T-helper 17 cell (primary cell): ENCODE measurements around the gene PTPRQ. TPM values are rescaled to one million over a fixed set of nuclear protein-coding genes. Genes with fewer than 3 reads are reported as not detected.

Source experiments
- ATAC-seq: fragments of 150-1000 bp; cut with Tn5 transposase; 2 replicates; pipeline ENCODE4 v1.10.0; 2021; ENCODE audit warnings: mild to moderate bottlenecking, moderate library complexity
- DNase-seq, 3 donors: peaks; one replicate each; pipeline versions ENCODE4 v3.0.0 to v3.0.0-alpha.2; 2020 to 2021
- H3K9me3 ChIP-seq: one replicate; pipeline ENCODE4 v1.7.0; 2013; ENCODE audit warnings: low read length, mild to moderate bottlenecking; ENCODE audit not compliant: control insufficient read depth, poor library complexity, severe bottlenecking
- H3K27ac Mint-ChIP-seq: one replicate; pipeline ENCODE4 v1.8.0; 2022; ENCODE audit warnings: mild to moderate bottlenecking, moderate library complexity, mixed read lengths
- H3K27me3 Mint-ChIP-seq: one replicate; pipeline ENCODE4 v1.8.0; 2022; ENCODE audit warnings: mixed read lengths
- H3K36me3 Mint-ChIP-seq: one replicate; pipeline ENCODE4 v1.8.0; 2022; ENCODE audit warnings: low read depth, mixed read lengths
- H3K4me1 Mint-ChIP-seq: one replicate; pipeline ENCODE4 v1.8.0; 2022; ENCODE audit warnings: mild to moderate bottlenecking, mixed read lengths
- H3K4me3 Mint-ChIP-seq: one replicate; pipeline ENCODE4 v1.8.0; 2022; ENCODE audit warnings: mild to moderate bottlenecking, moderate library complexity, mixed read lengths
- total RNA-seq, 4 donors: library from RNA in 2 of 4; stranded (reverse) in 2 of 4; gene quantifications; one replicate each; pipeline ENCODE4 v1.2.3 and lab custom pipeline; 2022 to 2026

PTPRQ gene
- total RNA-seq, 2 donors from 2014 or later = not detected

DNA sequence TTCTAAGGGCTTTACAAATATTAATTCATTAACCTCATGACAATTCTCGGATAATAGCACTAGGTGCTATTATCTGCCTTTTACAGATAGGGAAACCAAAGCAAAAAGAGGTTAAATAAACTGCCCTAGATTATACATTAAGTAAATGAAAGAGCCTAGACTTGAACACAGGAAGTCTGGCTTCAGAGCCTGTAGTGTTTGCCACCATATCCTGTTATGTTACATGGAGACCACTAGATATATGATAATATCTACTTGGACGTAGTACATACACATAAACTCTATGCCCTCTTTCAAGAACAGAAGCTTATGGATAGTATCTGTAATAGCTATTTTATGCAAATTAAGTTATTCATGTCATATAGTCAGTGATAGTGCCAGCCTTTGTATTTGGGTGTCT lies 246.5 kb downstream of the PTPRQ start:
- Mint-ChIP-seq H3K27me3 (no peaks in the 10 kb centered on the region), H3K4me1 (no peaks in the 10 kb centered on the region), H3K36me3 (no peaks in the 10 kb centered on the region), H3K4me3 (no peak overlapping the region), H3K27ac (no peak overlapping the region)
- no peak for ATAC-seq
- no peaks in the 10 kb centered on the region for H3K9me3 ChIP-seq
- no peak for DNase-seq

DNA sequence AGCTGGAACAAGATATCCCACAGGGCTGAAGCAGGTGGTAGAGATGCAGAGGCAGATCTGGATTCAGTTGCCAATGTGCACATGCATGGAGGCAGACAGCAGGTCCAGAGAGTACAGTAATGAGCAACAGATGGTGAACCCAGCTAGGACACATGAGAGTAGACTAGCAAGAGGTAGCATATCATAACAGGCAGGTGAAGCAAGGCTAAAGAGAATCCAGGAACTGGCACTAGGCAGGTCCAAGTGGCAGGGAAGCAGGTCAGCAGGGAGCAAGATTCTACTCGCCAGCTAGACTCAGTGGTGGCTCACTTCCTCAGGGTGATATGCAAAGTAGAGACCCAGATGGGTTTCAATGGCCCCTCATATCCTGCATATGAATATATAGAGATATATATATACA lies 248.1 kb downstream of the PTPRQ start:
- DNase-seq (no peak), ATAC-seq (no peak)
- Mint-ChIP-seq H3K4me1 (no peaks in the 10 kb centered on the region), H3K27ac (no peak overlapping the region), H3K4me3 (no peak overlapping the region), H3K36me3 (no peaks in the 10 kb centered on the region), H3K27me3 (no peaks in the 10 kb centered on the region)
- H3K9me3 ChIP-seq = no peaks in the 10 kb centered on the region

DNA sequence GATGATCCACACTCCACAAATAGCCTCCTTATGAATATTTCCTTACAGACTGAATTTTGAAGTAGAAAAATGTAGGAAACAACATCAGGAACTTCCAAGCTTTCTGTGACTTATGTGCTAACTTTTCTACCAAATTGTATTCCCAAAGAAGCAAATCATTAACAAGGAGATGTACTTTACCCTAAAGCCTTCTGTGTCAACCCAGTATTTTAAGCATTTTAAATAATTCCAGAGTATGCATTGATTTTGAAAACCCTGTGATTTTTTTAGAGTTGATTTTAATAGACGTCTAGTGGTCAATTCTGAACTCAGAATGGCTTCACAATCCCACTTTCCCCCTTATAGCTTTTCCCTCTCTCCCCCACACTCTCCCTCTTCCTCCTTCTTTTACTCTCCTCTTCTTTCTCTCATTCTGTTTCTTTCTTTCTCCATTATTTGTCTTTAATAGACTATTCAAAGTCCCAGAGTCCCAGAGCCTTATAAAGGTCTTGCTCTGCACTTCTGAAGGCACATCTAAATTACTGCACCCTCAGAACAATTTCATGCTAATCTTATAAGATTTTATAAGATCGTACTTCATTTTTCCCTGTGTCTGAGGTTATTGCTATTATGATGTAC lies 253.3 kb downstream of the PTPRQ start:
- H3K4me1 Mint-ChIP-seq = no peaks in the 10 kb centered on the region
- H3K9me3 ChIP-seq = no peaks in the 10 kb centered on the region
- H3K4me3 Mint-ChIP-seq = no peak overlapping the region
- DNase-seq (no peak), ATAC-seq (no peak)
- H3K27ac Mint-ChIP-seq = no peak overlapping the region
- no peaks in the 10 kb centered on the region for H3K36me3 Mint-ChIP-seq
- H3K27me3 Mint-ChIP-seq = no peaks in the 10 kb centered on the region

- no peaks in the 10 kb centered on the region for H3K27me3 Mint-ChIP-seq
- no peak overlapping the region for H3K27ac Mint-ChIP-seq
- H3K9me3 ChIP-seq = no peaks in the 10 kb centered on the region
- H3K36me3 Mint-ChIP-seq = no peaks in the 10 kb centered on the region
- no peak overlapping the region for H3K4me3 Mint-ChIP-seq
- no peak for DNase-seq
- H3K4me1 Mint-ChIP-seq = no peaks in the 10 kb centered on the region
- ATAC-seq = no peak
Observed at GRCh38 chr12:80698256-80698655, 254.2 kb downstream of the PTPRQ start.

- Mint-ChIP-seq H3K27me3 (no peaks in the 10 kb centered on the region), H3K4me1 (no peaks in the 10 kb centered on the region), H3K27ac (no peak overlapping the region), H3K36me3 (no peaks in the 10 kb centered on the region), H3K4me3 (no peak overlapping the region)
- H3K9me3 ChIP-seq = no peaks in the 10 kb centered on the region
- DNase-seq (no peak), ATAC-seq (no peak)
Observed at GRCh38 chr12:80698847-80699542, 255.0 kb downstream of the PTPRQ start.

- no peaks in the 10 kb centered on the region for H3K9me3 ChIP-seq
- H3K36me3 Mint-ChIP-seq = no peaks in the 10 kb centered on the region
- no peaks in the 10 kb centered on the region for H3K4me1 Mint-ChIP-seq
- H3K27ac Mint-ChIP-seq = no peak overlapping the region
- no peaks in the 10 kb centered on the region for H3K27me3 Mint-ChIP-seq
- ATAC-seq (no peak), DNase-seq (no peak)
- no peak overlapping the region for H3K4me3 Mint-ChIP-seq
Observed at GRCh38 chr12:80700327-80700726, 256.3 kb downstream of the PTPRQ start.

DNA sequence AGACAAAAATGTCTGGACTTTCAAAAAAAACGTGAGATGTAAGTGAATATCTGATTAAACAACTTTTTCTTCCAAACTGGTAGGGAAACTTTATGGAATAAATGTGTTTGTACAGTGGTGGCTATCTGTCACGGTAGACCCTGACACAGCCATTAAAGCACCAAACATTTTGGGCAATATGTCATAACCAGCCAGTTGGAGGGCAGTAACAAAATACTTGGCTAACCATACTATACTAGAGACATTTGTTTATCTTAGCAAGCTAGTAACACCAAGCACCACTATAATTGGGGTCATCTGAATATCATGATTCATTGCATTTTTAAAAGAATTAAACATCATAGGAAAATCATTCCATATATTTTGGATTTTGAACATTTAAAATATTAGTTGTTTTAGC lies 257.4 kb downstream of the PTPRQ start:
- no peak overlapping the region for H3K27ac Mint-ChIP-seq
- H3K4me3 Mint-ChIP-seq = no peak overlapping the region
- no peaks in the 10 kb centered on the region for H3K4me1 Mint-ChIP-seq
- no peaks in the 10 kb centered on the region for H3K9me3 ChIP-seq
- no peaks in the 10 kb centered on the region for H3K36me3 Mint-ChIP-seq
- DNase-seq (no peak), ATAC-seq (no peak)
- no peaks in the 10 kb centered on the region for H3K27me3 Mint-ChIP-seq

DNA sequence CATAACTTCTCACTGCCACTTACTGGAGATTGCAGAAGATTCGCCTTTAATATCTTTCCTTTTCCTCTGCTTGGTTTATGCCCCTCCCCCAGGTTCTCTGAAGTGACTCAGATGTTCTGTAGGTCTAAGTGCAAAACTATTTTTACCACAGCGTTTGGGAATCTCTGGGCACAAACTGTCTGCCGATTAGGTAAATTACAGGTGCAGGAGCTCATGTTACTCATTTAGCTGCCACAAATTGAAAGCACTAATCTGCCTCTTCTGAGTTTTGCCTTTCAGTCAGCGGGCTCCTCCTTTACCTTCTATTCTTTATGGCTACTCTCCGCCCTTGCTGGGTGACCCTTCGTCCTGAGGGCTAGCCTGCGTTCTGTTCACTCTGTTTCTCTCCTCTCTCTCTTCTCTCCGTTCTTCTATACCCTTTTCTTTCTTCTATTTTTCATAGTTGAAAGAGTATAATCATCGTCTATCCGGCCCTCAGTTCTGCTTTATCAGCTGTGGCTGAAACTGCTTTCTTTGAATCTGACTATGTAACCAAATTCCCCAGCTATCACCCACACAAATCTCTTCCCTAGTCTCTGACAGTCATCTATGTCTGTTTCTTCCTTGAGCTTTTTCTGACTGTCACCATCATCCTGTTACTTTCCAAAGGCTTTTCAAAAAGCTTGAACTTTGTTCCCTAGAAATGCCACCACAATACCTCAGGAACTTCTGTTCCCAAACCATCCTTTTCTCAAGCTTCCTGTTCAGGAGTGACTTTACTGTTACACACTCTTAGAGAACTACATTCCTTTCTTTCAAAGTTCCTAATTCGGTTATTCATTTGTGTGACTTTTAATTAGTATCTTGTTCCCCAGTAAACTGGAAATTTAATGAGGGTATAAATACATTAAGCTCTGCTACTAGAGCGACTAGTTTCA lies 259.1 kb downstream of the PTPRQ start:
- Mint-ChIP-seq H3K4me1 (no peaks in the 10 kb centered on the region), H3K27me3 (peaks cover 11% of the 10 kb centered on the region), H3K36me3 (peaks cover 2% of the 10 kb centered on the region), H3K27ac (no peak overlapping the region), H3K4me3 (no peak overlapping the region)
- DNase-seq (no peak), ATAC-seq (no peak)
- H3K9me3 ChIP-seq = no peaks in the 10 kb centered on the region

- Mint-ChIP-seq H3K27ac (no peak overlapping the region), H3K4me1 (no peaks in the 10 kb centered on the region), H3K4me3 (no peak overlapping the region), H3K27me3 (peaks cover 19% of the 10 kb centered on the region), H3K36me3 (peaks cover 2% of the 10 kb centered on the region)
- no peaks in the 10 kb centered on the region for H3K9me3 ChIP-seq
- ATAC-seq (no peak), DNase-seq (no peak)
Observed at GRCh38 chr12:80704420-80704819, 260.4 kb downstream of the PTPRQ start.

GRCh38 chr12:80707126-80707829 lies 263.2 kb downstream of the PTPRQ start, which contains the start of gene MYF6:
Gene MYF6, plus strand, starts transcription at chr12:80707634. Its CDS starts 86 bp downstream, at chr12:80707720.
- Mint-ChIP-seq H3K4me3 (no peak within 1 kb of the TSS), H3K27me3 (peaks cover 27% of the 10 kb centered on the region), H3K36me3 (peaks cover 2% of the 10 kb centered on the region), H3K4me1 (no peaks in the 10 kb centered on the region), H3K27ac (no peak within 1 kb of the TSS)
- no peak for ATAC-seq
- H3K9me3 ChIP-seq = no peaks in the 10 kb centered on the region
- DNase-seq = no peak

- DNase-seq (no peak), ATAC-seq (no peak)
- peaks cover 2% of the 10 kb centered on the region for H3K36me3 Mint-ChIP-seq
- H3K4me1 Mint-ChIP-seq = no peaks in the 10 kb centered on the region
- peaks cover 27% of the 10 kb centered on the region for H3K27me3 Mint-ChIP-seq
- no peak overlapping the region for H3K4me3 Mint-ChIP-seq
- H3K9me3 ChIP-seq = no peaks in the 10 kb centered on the region
- no peak overlapping the region for H3K27ac Mint-ChIP-seq
Observed at GRCh38 chr12:80707830-80708258, 263.8 kb downstream of the PTPRQ start.

- Mint-ChIP-seq H3K4me3 (no peak overlapping the region), H3K27me3 (peaks cover 27% of the 10 kb centered on the region), H3K4me1 (no peaks in the 10 kb centered on the region), H3K36me3 (peaks cover 2% of the 10 kb centered on the region), H3K27ac (no peak overlapping the region)
- no peak for DNase-seq
- ATAC-seq = no peak
- no peaks in the 10 kb centered on the region for H3K9me3 ChIP-seq
Observed at GRCh38 chr12:80708259-80708974, 264.4 kb downstream of the PTPRQ start.
